Activated T-helper 17 cell treated with anti-CD3 and anti-CD28 coated beads, Interleukin-2, amount 50 U/mL, for 72 hours (primary cell): ENCODE results near the gene ZMAT5. TPM values are rescaled to one million over a fixed set of nuclear protein-coding genes. Genes with fewer than 3 reads are reported as not detected.

Experiments used
- ATAC-seq: fragments of 150-1000 bp; cut with Tn5 transposase; replicated peaks from 2 replicates; pipeline ENCODE4 v1.10.0; 2021; ENCODE audit warnings: mild to moderate bottlenecking, moderate library complexity
- H3K27ac Mint-ChIP-seq: one replicate; pipeline ENCODE4 v1.8.0; 2022; ENCODE audit warnings: mixed read lengths
- H3K27me3 Mint-ChIP-seq: one replicate; pipeline ENCODE4 v1.8.0; 2022; ENCODE audit warnings: mixed read lengths
- H3K36me3 Mint-ChIP-seq: one replicate; pipeline ENCODE4 v1.8.0; 2022; ENCODE audit warnings: low read depth, mild to moderate bottlenecking, mixed read lengths
- H3K4me1 Mint-ChIP-seq: one replicate; pipeline ENCODE4 v1.8.0; 2022; ENCODE audit warnings: mixed read lengths
- H3K4me3 Mint-ChIP-seq: one replicate; pipeline ENCODE4 v1.8.0; 2022; ENCODE audit warnings: mild to moderate bottlenecking, mixed read lengths
- H3K9me3 Mint-ChIP-seq: one replicate; pipeline ENCODE4 v1.8.0; 2022; ENCODE audit warnings: mixed read lengths
- total RNA-seq, 2 donors: library from RNA; stranded (reverse); gene quantifications; one replicate each; pipeline ENCODE4 v1.2.3, GENCODE V29; 2022

Gene ZMAT5
- total RNA-seq, 2 donors from 2014 or later: 17.8 to 29.7 TPM

DNA sequence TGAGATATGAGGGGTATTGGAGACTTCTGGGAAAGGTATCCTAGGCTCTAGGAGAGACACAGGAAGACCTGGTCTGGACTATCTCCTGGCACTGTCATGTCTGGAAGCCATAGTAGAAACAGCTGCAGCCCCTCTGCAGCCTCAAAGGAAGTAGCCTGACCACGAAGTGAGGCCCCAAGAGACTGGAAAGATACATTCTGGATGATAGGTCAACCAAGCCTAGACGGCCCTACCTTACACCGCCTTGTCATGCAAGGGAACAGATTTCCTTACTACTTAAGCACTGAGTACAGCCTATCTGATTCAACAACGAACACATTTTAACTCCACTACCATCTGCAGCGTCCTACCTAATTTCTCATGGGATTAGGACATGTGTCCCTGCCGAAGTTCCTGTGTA lies 31.5 kb upstream of the ZMAT5 start:
- no peaks in the 10 kb centered on the region for H3K27me3 Mint-ChIP-seq
- peaks cover 77% of the 10 kb centered on the region for H3K36me3 Mint-ChIP-seq
- H3K4me3 Mint-ChIP-seq: no peak overlapping the region
- H3K27ac Mint-ChIP-seq: no peak overlapping the region
- H3K9me3 Mint-ChIP-seq: no peaks in the 10 kb centered on the region
- ATAC-seq: no peak
- H3K4me1 Mint-ChIP-seq: no peaks in the 10 kb centered on the region

DNA sequence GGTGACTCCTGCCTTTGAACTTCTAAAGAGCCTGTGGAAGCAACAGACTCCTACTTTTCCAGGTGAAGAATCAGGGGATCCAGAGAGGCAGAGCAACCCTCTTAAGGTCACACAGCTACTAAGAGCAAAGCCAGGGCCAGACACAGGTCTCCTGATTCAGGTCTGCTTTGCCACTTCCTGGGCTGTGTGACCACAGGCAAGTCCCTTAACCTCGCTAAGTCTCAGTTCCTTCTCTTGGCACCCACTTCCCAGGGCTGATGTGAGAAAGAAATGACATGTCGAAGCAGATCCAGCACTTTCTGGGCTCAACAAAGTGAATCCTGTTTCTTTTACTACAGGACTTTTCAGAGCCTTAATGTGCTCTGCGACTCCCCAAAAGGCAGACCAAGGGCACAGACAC lies 30.5 kb upstream of the ZMAT5 start:
- Mint-ChIP-seq H3K27ac (no peak overlapping the region), H3K36me3 (peaks cover 85% of the 10 kb centered on the region), H3K9me3 (no peaks in the 10 kb centered on the region), H3K4me1 (no peaks in the 10 kb centered on the region), H3K27me3 (no peaks in the 10 kb centered on the region), H3K4me3 (no peak overlapping the region)
- ATAC-seq: no peak

DNA sequence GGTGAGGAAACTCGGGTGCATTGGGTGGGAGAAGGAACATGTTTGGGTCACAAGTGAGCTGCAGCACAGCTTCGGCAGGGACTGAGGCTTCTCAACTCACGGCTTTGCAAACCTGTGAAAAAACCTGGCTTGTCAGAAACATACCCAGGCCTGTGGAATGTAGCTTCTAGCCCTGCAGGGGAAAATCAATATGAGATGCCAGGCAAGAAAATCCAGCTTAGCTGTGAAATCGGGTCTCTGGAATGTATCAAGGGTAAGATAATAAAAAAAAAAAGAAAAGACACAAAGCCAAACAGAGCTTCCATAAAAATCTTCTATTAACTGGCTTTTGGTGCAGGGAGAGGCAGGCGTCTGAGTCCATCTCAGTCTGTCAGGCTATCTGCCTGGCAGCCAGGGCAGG lies 28.9 kb upstream of the ZMAT5 start:
- Mint-ChIP-seq H3K27me3 (no peaks in the 10 kb centered on the region), H3K9me3 (no peaks in the 10 kb centered on the region), H3K4me1 (no peaks in the 10 kb centered on the region), H3K36me3 (peaks cover 86% of the 10 kb centered on the region), H3K4me3 (no peak overlapping the region), H3K27ac (peak overlapping the region; percentile 47)
- ATAC-seq: no peak

DNA sequence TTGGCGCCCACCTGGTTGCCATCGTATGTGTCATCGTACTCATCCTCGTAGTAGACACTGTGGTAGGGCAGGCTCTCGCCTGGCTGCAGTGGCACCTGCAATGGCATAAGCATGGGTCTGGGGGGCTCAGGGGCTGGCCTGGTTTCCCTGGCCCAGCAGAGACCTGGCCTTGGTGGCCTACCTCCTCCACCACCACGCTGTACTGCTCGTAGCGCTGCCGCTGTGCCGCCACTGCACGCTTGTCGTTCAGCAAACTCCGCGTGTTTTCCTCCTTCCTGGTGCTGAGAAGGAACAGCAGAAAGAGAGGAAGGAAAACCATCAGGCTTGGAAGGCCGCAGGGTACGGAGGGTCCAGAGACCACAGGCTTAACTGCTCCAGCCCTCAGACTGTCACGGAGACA lies 26.6 kb upstream of the ZMAT5 start:
- no peaks in the 10 kb centered on the region for H3K4me1 Mint-ChIP-seq
- H3K9me3 Mint-ChIP-seq: no peaks in the 10 kb centered on the region
- H3K4me3 Mint-ChIP-seq: no peak overlapping the region
- H3K27me3 Mint-ChIP-seq: no peaks in the 10 kb centered on the region
- peaks cover 88% of the 10 kb centered on the region for H3K36me3 Mint-ChIP-seq
- H3K27ac Mint-ChIP-seq: no peak overlapping the region
- no peak for ATAC-seq

DNA sequence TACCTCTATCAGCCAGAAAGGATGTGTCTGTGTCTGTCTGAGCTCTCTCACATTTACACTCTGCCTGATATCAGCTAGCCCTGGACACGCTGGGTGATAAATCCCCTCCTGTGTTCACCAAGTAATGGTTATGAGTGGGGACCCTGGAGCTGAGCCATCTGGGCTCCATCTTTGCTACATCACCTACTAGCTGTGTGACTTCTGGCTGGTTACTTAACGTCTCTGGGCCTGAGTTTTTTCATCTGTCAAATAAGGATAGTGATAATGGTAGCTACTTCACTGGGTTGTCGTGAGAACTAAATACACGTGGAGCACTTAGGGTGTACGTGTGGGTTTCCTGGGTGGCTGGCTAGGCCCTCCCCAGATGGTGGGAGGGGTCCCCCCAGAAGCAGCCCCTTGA lies 23.3 kb upstream of the ZMAT5 start:
- H3K4me3 Mint-ChIP-seq: no peak overlapping the region
- peaks cover 66% of the 10 kb centered on the region for H3K36me3 Mint-ChIP-seq
- ATAC-seq: no peak
- no peaks in the 10 kb centered on the region for H3K4me1 Mint-ChIP-seq
- H3K27ac Mint-ChIP-seq: no peak overlapping the region
- H3K9me3 Mint-ChIP-seq: no peaks in the 10 kb centered on the region
- H3K27me3 Mint-ChIP-seq: no peaks in the 10 kb centered on the region

DNA sequence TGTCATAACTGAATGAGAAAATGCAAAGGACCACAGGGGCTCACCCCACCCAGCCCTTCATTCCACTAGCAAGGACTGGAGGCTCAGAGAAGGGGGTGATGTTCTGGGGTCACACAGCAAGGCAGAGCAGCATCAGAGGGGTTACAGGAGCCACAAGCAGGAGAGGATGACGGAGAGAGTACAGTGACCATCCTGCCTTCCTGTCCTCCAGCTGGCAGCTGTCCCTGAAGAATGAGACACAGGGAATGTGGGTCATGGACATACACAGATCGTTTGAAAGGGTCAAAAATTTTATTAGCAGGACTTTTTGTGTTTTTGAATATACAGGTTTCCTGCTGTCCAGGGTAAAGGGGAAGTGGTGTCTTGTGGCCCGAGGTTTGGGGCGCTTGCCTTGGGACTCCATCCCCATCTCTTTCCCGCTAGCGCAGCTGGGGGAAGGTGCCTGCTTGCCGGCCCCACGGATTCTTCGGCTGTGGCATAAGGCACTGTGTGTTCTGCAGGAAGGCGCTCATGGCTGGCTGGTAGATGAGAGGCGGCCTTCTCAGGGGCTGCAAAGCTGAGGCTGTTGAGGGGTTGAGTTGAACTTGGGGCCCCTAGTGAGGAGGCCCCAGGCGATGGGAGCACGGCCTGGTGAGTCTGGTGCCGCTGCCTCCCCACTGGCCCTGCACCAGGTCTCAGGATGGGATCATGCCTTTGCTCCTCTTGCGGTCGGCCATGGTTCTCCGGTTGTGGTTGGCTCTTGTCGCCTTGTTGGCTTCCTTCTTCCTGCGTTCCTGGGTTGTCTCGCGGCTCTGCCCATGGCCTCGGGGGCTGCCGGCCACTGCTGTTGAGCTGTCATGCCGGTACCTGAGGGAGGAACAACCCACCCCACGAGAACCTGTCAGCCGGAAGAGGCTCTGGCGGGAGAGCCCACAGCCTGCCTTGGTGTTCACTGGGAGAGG lies 21.8 kb upstream of the ZMAT5 start:
- no peak overlapping the region for H3K4me3 Mint-ChIP-seq
- H3K9me3 Mint-ChIP-seq: no peaks in the 10 kb centered on the region
- no peaks in the 10 kb centered on the region for H3K4me1 Mint-ChIP-seq
- no peak overlapping the region for H3K27ac Mint-ChIP-seq
- peaks cover 58% of the 10 kb centered on the region for H3K36me3 Mint-ChIP-seq
- no peaks in the 10 kb centered on the region for H3K27me3 Mint-ChIP-seq
- no peak for ATAC-seq

DNA sequence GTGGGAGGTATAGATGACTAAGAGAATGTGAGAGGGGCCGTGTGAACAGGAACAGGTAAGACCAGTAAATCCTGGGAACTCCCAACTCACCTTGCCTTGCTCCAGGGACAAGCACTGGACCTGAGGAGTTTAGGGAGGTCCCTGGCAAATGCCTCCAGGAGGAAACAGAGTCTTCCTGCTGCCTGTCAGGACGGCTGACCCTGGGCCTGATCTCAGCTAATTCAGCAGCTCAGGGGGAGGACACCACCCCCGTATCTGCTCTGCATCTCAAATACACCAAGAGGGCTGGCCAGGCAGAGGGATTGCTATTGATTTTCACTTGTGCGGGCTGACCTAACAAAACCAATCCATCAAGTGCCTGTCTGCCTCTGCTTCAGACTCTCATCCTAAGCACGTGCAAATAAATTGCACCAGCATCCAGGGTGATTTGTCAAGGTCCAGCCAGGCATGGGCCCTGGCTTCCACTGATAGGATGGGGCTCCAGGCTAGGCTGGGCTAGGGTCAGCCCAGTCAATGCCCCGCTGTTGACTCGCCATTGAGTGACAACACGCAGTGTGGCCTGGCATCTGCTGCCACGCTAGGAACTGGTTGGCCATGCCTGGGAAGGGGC lies 20.7 kb upstream of the ZMAT5 start:
- no peaks in the 10 kb centered on the region for H3K9me3 Mint-ChIP-seq
- no peak for ATAC-seq
- H3K27ac Mint-ChIP-seq: no peak overlapping the region
- H3K4me3 Mint-ChIP-seq: no peak overlapping the region
- peaks cover 47% of the 10 kb centered on the region for H3K36me3 Mint-ChIP-seq
- H3K27me3 Mint-ChIP-seq: no peaks in the 10 kb centered on the region
- H3K4me1 Mint-ChIP-seq: no peaks in the 10 kb centered on the region

DNA sequence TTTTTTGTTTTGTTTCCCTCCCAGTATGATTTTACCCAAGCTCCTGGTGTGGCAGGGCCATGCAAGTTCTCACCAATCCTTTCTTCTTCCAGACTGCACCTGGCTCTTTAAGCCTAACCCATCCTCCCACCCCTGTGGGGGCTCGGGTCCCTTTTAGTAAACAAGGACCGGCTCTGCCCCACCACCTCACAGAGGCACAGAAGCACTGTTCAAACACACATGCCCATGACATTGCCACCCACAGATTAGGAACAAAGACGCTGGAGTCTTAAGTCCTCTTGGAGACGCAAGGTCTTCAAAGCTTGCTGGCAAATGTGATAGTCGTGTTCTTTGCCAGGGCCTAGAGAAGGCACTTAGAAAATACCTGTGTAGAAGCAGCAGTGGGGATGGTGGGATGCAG lies 19.2 kb upstream of the ZMAT5 start:
- H3K36me3 Mint-ChIP-seq: peaks cover 33% of the 10 kb centered on the region
- H3K4me3 Mint-ChIP-seq: no peak overlapping the region
- no peaks in the 10 kb centered on the region for H3K27me3 Mint-ChIP-seq
- no peak overlapping the region for H3K27ac Mint-ChIP-seq
- H3K9me3 Mint-ChIP-seq: no peaks in the 10 kb centered on the region
- H3K4me1 Mint-ChIP-seq: no peaks in the 10 kb centered on the region
- ATAC-seq: no peak

DNA sequence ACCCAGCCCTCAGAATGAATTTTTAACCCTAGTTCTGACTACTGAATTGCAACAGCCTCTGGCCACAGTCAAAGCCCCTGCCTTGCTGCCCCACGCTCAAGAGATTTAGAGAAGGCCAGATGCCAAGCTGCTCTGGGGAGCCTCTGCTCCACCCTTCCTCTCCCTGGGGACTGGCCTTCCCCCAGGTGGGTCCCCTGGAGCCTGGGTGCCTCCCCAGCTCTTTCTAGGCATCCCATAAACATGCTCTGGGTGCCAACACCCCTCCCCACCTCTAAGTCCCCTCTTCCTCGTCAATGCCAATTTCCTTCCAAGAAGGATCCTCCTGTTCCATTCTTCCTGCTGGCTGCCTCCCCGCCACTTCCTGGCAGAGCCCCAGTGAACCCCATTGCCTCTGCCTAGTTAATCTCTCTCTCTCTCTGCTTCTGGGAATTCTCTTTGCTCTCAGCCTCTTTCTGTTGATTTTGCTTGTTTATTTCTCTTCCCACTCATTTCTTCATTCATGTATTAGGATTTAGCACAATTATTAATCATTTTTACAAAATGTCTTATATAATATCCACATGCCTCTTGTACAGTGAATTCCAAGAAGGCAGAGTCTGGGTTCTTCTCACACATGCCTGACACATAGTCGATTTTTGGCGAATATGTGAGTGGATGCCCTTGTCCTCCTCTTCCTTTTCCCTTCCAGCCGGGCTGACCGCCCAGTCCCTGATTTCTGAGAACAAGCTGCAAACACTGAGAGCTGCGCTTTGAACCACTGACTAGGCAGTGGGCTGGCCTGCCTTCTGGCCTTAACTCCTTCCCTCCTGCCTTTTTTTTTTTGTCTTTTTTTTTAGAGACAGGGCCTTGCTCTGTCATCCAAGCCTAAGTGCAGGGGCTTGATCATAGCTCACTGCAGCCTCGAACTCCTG lies 17.9 kb upstream of the ZMAT5 start:
- H3K27ac Mint-ChIP-seq: no peak overlapping the region
- H3K4me1 Mint-ChIP-seq: no peaks in the 10 kb centered on the region
- no peaks in the 10 kb centered on the region for H3K9me3 Mint-ChIP-seq
- no peaks in the 10 kb centered on the region for H3K27me3 Mint-ChIP-seq
- peaks cover 19% of the 10 kb centered on the region for H3K36me3 Mint-ChIP-seq
- H3K4me3 Mint-ChIP-seq: no peak overlapping the region
- no peak for ATAC-seq

DNA sequence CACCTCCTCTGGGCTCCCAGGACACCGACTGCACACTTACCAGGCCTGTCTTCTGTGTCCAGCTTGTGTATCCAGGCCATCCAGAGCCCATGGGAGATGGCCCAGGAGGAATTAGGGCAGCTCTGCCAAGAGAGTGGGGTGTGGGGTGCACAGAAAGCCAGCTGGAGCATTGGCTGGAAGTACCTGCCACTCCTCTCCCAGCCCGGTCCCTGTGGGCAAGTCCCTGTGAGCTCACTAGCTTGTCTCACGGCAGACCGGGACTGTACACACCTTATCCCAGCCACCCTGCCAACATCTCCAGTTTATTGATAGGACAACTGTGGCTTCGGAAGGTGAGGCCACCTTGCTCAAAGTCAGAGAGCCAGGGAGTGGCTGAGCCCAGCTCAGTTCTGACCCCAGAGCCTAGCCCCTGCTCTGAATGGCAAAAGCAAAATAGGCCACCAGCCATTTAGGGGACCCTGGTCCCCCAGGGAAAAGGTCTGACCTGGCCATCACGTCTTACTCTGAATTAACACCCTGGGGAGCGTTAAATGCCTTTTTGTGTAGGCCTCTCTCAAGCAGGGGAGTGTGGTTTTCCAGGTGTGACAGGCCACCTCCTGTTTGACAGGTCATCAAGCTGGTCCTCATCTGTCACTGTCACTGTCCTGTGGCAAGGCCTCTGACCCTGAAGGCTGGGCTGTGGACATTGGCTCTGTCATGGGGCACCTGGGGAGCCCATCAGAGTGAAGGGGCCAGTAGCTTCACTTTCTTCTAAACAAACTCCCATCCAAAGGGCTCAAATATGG lies 15.4 kb upstream of the ZMAT5 start:
- Mint-ChIP-seq H3K9me3 (no peaks in the 10 kb centered on the region), H3K4me1 (no peaks in the 10 kb centered on the region), H3K36me3 (no peaks in the 10 kb centered on the region), H3K4me3 (no peak overlapping the region), H3K27ac (no peak overlapping the region), H3K27me3 (no peaks in the 10 kb centered on the region)
- ATAC-seq: no peak

DNA sequence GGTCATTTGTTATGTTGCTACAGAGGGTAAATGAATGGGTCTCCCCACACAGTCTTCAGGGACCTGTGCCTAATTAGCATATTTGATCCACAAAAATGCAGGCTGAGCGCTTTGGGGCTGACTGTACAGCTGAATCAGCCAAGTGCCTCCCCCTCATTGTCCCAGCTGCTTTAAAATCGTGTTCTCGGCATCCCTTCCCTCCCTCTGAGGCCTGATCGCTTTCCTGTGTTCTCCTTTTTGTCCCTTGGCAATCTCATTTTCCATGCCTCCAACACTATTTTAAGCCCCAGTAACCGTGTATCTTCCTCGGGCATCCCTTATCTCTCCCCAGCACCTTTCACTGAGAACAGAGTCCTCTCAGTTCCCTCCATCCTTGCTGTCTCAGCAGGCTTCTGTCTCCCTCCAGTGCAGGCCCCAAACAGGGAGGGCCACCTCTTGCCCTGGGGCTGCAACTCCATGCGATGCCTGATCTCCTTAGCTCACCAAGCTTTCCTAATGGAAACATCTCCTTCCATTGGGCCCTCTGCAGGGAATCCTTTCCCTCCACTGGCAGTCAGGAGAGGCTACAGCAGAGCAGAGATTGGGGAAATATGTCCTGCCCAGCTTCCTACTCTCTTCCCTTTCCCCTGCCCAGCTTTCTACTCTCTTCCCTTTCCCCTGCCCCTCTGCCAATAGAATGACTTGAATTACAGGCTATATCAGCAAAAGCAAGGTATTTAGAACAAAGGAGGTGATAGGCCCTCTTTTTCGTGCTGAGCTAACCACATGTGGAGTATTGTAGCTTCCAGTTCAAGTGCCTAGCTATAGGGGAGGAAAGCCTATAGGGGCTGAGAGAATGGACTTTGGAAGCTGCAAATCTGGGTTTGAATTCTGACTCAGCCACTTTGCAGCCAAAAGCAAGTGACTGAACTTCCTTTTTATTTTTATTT lies 14.2 kb upstream of the ZMAT5 start:
- Mint-ChIP-seq H3K27me3 (no peaks in the 10 kb centered on the region), H3K9me3 (no peaks in the 10 kb centered on the region), H3K4me1 (no peaks in the 10 kb centered on the region), H3K36me3 (no peaks in the 10 kb centered on the region), H3K4me3 (no peak overlapping the region), H3K27ac (no peak overlapping the region)
- no peak for ATAC-seq

DNA sequence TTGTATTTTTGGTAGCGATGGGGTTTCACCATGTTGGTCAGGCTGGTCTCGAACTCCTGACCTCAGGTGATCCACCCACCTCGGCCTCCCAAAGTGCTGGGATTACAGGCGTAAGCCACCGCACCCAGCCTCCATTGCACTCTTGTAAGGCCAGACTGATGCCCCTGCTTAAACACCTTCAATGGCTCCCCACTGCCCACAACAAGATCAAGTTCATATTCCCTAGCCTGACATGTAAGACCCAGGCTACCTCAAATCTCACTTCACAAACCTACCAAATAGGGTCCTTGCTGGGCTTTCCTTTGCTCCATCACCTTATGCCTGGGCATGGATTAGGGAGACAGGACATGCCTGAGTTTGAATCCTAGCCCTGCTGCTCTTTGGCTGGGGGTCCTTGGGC lies 13.4 kb upstream of the ZMAT5 start:
- Mint-ChIP-seq H3K4me1 (no peaks in the 10 kb centered on the region), H3K36me3 (no peaks in the 10 kb centered on the region), H3K27ac (no peak overlapping the region), H3K9me3 (no peaks in the 10 kb centered on the region), H3K4me3 (no peak overlapping the region), H3K27me3 (no peaks in the 10 kb centered on the region)
- no peak for ATAC-seq

DNA sequence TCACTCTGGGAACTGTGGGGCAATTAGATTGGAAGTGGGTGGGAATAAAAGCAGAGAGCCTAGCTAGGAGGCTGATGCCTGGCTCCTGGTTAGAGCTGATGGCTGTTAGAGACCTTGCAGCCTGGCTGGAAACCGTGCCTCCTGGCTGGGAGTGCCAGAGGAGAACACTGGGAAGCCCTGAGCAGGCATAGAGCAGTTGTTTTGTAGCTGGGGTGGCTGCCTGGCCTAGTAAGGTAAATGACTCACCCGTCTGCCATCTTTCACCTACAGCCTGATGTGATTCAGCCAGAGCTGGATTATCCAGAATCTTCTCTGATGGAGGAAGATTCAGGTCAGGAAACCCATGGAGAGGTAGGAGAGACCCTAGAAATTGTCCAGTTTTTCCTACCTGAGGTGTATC lies 6.4 kb upstream of the ZMAT5 start:
- Mint-ChIP-seq H3K27me3 (no peaks in the 10 kb centered on the region), H3K36me3 (peaks cover 30% of the 10 kb centered on the region), H3K27ac (no peak overlapping the region), H3K9me3 (no peaks in the 10 kb centered on the region), H3K4me3 (no peak overlapping the region), H3K4me1 (peaks cover 2% of the 10 kb centered on the region)
- ATAC-seq: no peak
